Occipital lobe (tissue), 2 donors: Measurements from ENCODE around the gene AATF. TPM values are rescaled to one million over a fixed set of nuclear protein-coding genes. Genes with fewer than 3 reads are reported as not detected.

ENCODE experiments used
- DNase-seq: peaks from one replicate; lab custom pipeline; 2025; lab: John Stamatoyannopoulos, UW
- total RNA-seq: library from RNA; depleted of rRNA; stranded (reverse); fragments of >200 nt; gene quantifications from one replicate; pipeline ENCODE4 v1.2.3, GENCODE V29; 2014

AATF gene
- total RNA-seq, 1 donor from 2014 or later = 16.1 TPM

- DNase-seq = no peak
Measured at GRCh38 chr17:37079065-37079708, 130.4 kb downstream of the AATF start.

GRCh38 chr17:37079735-37080134, 131.0 kb downstream of the AATF start:
- DNase-seq = no peak

GRCh38 chr17:37081287-37081686, 132.5 kb downstream of the AATF start:
- DNase-seq = no peak

- DNase-seq = no peak
Measured at GRCh38 chr17:37082311-37082860, 133.6 kb downstream of the AATF start.

GRCh38 chr17:37082985-37083384, 134.2 kb downstream of the AATF start:
- no peak for DNase-seq

GRCh38 chr17:37083456-37083855, 134.7 kb downstream of the AATF start:
- no peak for DNase-seq

- no peak for DNase-seq
Measured at GRCh38 chr17:37084372-37084771, 135.6 kb downstream of the AATF start.

- DNase-seq = no peak
Measured at GRCh38 chr17:37086334-37086733, 137.6 kb downstream of the AATF start.

- no peak for DNase-seq
Measured at GRCh38 chr17:37086948-37087347, 138.2 kb downstream of the AATF start.

- no peak for DNase-seq
Measured at GRCh38 chr17:37087683-37088082, 138.9 kb downstream of the AATF start.

- no peak for DNase-seq
Measured at GRCh38 chr17:37088459-37088858, 139.7 kb downstream of the AATF start.

- DNase-seq = no peak
Measured at GRCh38 chr17:37088913-37089312, 140.2 kb downstream of the AATF start.

GRCh38 chr17:37089956-37090355, 141.2 kb downstream of the AATF start:
- no peak for DNase-seq

GRCh38 chr17:37090941-37091340, 142.2 kb downstream of the AATF start:
- DNase-seq = no peak

- DNase-seq = no peak
Measured at GRCh38 chr17:37092071-37092470, 143.3 kb downstream of the AATF start.

- DNase-seq = no peak
Measured at GRCh38 chr17:37092701-37093100, 143.9 kb downstream of the AATF start.

GRCh38 chr17:37094391-37094790, 145.6 kb downstream of the AATF start:
- no peak for DNase-seq

GRCh38 chr17:37096071-37096470, 147.3 kb downstream of the AATF start:
- no peak for DNase-seq

GRCh38 chr17:37097154-37097553, 148.4 kb downstream of the AATF start:
- DNase-seq = no peak

GRCh38 chr17:37098152-37098551, 149.4 kb downstream of the AATF start:
- no peak for DNase-seq

GRCh38 chr17:37098910-37099664, 150.3 kb downstream of the AATF start:
- no peak for DNase-seq

GRCh38 chr17:37100231-37100630, 151.5 kb downstream of the AATF start:
- no peak for DNase-seq

- DNase-seq = no peak
Measured at GRCh38 chr17:37101306-37101705, 152.6 kb downstream of the AATF start.
